HepG2 (cell line): ENCODE data around the gene NUTM2D. TPM values are rescaled to one million over a fixed set of nuclear protein-coding genes. Genes with fewer than 3 reads are reported as not detected.
A peak's percentile ranks its signal among the peaks of the same experiment; 100 is the strongest.
"Not testable (repeated sequence)": the region's sequence is repeated elsewhere in the genome, so short reads cannot be mapped to it uniquely, and the experiment has no call there.

Experiments
- CBFB ChIP-seq: sonication (generic); formaldehyde crosslinking; IDR thresholded peaks from 2 replicates; pipeline ENCODE4 v1.4.0; 2020; ENCODE audit warnings: missing genetic modification reagents
- DR1 ChIP-seq: sonication (generic); formaldehyde crosslinking; IDR thresholded peaks from 2 replicates; pipeline ENCODE4 v1.8.0; 2021; ENCODE audit warnings: mild to moderate bottlenecking, missing genetic modification reagents, inconsistent platforms
- GATAD1 ChIP-seq: IDR thresholded peaks from 2 replicates; pipeline ENCODE4 v1.6.1; 2016; ENCODE audit warnings: missing genetic modification reagents, missing compliant biosample characterization
- HCFC1 ChIP-seq: fragments of 150-350 bp; IDR thresholded peaks from 2 replicates; pipeline ENCODE4 v1.6.1; 2014; ENCODE audit warnings: low read depth, low read length
- HIVEP1 ChIP-seq: sonication (generic); formaldehyde crosslinking; IDR thresholded peaks from 2 replicates; pipeline ENCODE4 v1.4.0; 2020; ENCODE audit warnings: mild to moderate bottlenecking, missing genetic modification reagents
- HOXA5 ChIP-seq: sonication (generic); formaldehyde crosslinking; IDR thresholded peaks from 2 replicates; pipeline ENCODE4 v1.4.0; 2020; ENCODE audit warnings: missing genetic modification reagents
- PHF8 ChIP-seq: sonication (generic); formaldehyde crosslinking; IDR thresholded peaks from 2 replicates; pipeline ENCODE4 v1.5.0; 2020; ENCODE audit warnings: missing genetic modification reagents
- POLR2A ChIP-seq, 2 experiments: IDR thresholded peaks; 2 replicates each; pipeline ENCODE4 v1.6.1; 2011; ENCODE audit warnings: low read depth in 2 of 2, low read length in 2 of 2, mild to moderate bottlenecking in 1 of 2, moderate library complexity in 1 of 2; ENCODE audit not compliant: insufficient read depth in 1 of 2
- RAD21 ChIP-seq: fragments of 450-650 bp; formaldehyde crosslinking; IDR thresholded peaks from 2 replicates; pipeline ENCODE4 v1.5.0; 2020; ENCODE audit warnings: mild to moderate bottlenecking
- RXRA ChIP-seq: sonication (generic); formaldehyde crosslinking; IDR thresholded peaks from 2 replicates; pipeline ENCODE4 v1.5.1; 2020; ENCODE audit warnings: missing genetic modification reagents
- SALL1 ChIP-seq: sonication (generic); formaldehyde crosslinking; IDR thresholded peaks from 2 replicates; pipeline ENCODE4 v1.8.0; 2022; ENCODE audit warnings: mild to moderate bottlenecking, missing genetic modification reagents
- SAP130 ChIP-seq: IDR thresholded peaks from 2 replicates; pipeline ENCODE4 v1.6.1; 2016; ENCODE audit warnings: low read depth
- TAF1 ChIP-seq: sonication (generic); formaldehyde crosslinking; IDR thresholded peaks from 2 replicates; pipeline ENCODE4 v1.4.0; 2020; ENCODE audit warnings: missing genetic modification reagents
- THAP11 ChIP-seq: IDR thresholded peaks from 2 replicates; pipeline ENCODE4 v1.6.1; 2016; ENCODE audit warnings: missing biosample characterization, missing genetic modification reagents
- ZMYM4 ChIP-seq: sonication (generic); formaldehyde crosslinking; IDR thresholded peaks from 2 replicates; pipeline ENCODE4 v1.8.1; 2023; ENCODE audit warnings: mild to moderate bottlenecking, missing genetic modification reagents
- ZNF12 ChIP-seq: sonication (generic); formaldehyde crosslinking; IDR thresholded peaks from 2 replicates; pipeline ENCODE4 v1.5.0; 2020; ENCODE audit warnings: missing genetic modification reagents
- ZNF124 ChIP-seq: sonication (generic); formaldehyde crosslinking; IDR thresholded peaks from 2 replicates; pipeline ENCODE4 v1.4.0; 2020; ENCODE audit warnings: missing genetic modification reagents
- ZNF350 ChIP-seq: sonication (generic); formaldehyde crosslinking; IDR thresholded peaks from 2 replicates; pipeline ENCODE4 v1.4.0; 2020; ENCODE audit warnings: mild to moderate bottlenecking, low read depth, missing genetic modification reagents, borderline replicate concordance
- polyA plus RNA-seq, 8 experiments: library from polyadenylated mRNA; depleted of rRNA in 3 of 8; stranded (reverse) in 7 of 8; unstranded in 1 of 8; fragments of >200 nt; fragmentation: Illumina TruSeq in 4 of 8; extraction: Trizol in 4 of 8; gene quantifications; 2 replicates each; pipeline versions ENCODE4 v1.2.1 to v1.2.3, GENCODE V29; 2011 to 2016; ENCODE audit warnings: low read depth in 4 of 8, missing spikeins in 1 of 8, mixed read lengths in 1 of 8; ENCODE audit not compliant: insufficient read depth in 1 of 8
- total RNA-seq, 5 experiments: library from RNA; depleted of rRNA; stranded (reverse); fragments of >200 nt; fragmentation: Illumina TruSeq; extraction: Trizol; gene quantifications; 2 replicates each; pipeline ENCODE4 v1.2.3, GENCODE V29; 2016; ENCODE audit warnings: low read depth in 1 of 5
- TF ChIP-seq, protein P1 (sequence below): sonication (generic); formaldehyde crosslinking; IDR thresholded peaks from 2 replicates; pipeline ENCODE4 v1.5.0; 2020; ENCODE audit warnings: mild to moderate bottlenecking, missing genetic modification reagents, moderate library complexity
- TF ChIP-seq, protein P2 (sequence below), 2 experiments: sonication (generic) in 1 of 2; formaldehyde crosslinking in 1 of 2; IDR thresholded peaks; 2 replicates each; pipeline versions ENCODE4 v1.5.1 to v1.6.1; 2011 to 2020; ENCODE audit warnings: borderline replicate concordance in 1 of 2, low read depth in 1 of 2, low read length in 1 of 2, mild to moderate bottlenecking in 1 of 2, missing genetic modification reagents in 1 of 2, moderate library complexity in 1 of 2
- TF ChIP-seq, protein P3 (sequence below): sonication (generic); formaldehyde crosslinking; IDR thresholded peaks from 2 replicates; pipeline ENCODE4 v1.9.0; 2022; ENCODE audit warnings: low read depth, missing genetic modification reagents
- TF ChIP-seq, protein P4 (sequence below), 2 experiments: sonication (generic) in 1 of 2; formaldehyde crosslinking in 1 of 2; IDR thresholded peaks; 2 replicates each; pipeline versions ENCODE4 v1.4.0 to v1.6.1; 2018 to 2020; ENCODE audit warnings: missing genetic modification reagents in 2 of 2, borderline replicate concordance in 1 of 2, low read depth in 1 of 2, mild to moderate bottlenecking in 1 of 2, missing biosample characterization in 1 of 2

The NUTM2D gene
- total and polyA plus RNA-seq, 2 of the 13 experiments (the other 11 are each of a cell fraction or from before 2014, with no cell fraction given), result 2.1 to 3.3 TPM

DNA sequence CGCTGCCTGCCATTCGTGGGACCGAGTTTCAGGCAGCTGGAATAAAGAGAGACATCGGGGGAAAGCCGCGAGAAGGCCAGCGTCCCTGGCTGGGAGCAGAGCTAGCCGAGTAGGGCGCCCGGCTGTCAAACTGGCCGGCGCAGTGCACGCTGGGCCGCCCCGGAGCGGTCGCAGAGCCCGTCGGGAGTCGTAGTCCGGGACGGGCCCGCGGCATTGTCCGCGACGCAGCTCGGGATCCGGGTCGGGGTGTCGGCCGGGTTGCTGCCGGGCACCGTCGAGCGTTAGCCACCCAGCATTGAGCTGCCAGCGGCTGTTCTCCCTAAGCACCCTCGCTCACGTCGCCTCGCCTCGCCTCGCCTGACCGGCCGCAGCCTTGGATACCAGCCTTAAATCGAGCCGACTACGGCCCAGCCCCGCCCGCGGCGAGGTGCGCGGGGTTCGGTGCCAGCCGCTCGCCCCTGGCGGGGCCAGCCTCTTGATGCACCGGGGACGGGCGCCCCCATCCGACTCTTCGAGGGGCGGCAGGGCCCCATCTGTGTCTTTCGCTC, 14.8 kb upstream of the NUTM2D start (continued):
- TF ChIP-seq, protein P1, sequence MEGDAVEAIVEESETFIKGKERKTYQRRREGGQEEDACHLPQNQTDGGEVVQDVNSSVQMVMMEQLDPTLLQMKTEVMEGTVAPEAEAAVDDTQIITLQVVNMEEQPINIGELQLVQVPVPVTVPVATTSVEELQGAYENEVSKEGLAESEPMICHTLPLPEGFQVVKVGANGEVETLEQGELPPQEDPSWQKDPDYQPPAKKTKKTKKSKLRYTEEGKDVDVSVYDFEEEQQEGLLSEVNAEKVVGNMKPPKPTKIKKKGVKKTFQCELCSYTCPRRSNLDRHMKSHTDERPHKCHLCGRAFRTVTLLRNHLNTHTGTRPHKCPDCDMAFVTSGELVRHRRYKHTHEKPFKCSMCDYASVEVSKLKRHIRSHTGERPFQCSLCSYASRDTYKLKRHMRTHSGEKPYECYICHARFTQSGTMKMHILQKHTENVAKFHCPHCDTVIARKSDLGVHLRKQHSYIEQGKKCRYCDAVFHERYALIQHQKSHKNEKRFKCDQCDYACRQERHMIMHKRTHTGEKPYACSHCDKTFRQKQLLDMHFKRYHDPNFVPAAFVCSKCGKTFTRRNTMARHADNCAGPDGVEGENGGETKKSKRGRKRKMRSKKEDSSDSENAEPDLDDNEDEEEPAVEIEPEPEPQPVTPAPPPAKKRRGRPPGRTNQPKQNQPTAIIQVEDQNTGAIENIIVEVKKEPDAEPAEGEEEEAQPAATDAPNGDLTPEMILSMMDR (CRISPR knock-in tag), result peak; percentile 64
- TF ChIP-seq ZNF12 (CRISPR knock-in tag), result 0 out of 2 replicates have a peak, but pooled peaks have one; percentile 18
- peak; percentile 63; the same call in 1 of the 2 replicates for TF ChIP-seq GATAD1 (CRISPR knock-in tag)
- TF ChIP-seq DR1, result peak; percentile 44; the same call in 1 of the 2 replicates
- TF ChIP-seq, protein P2, sequence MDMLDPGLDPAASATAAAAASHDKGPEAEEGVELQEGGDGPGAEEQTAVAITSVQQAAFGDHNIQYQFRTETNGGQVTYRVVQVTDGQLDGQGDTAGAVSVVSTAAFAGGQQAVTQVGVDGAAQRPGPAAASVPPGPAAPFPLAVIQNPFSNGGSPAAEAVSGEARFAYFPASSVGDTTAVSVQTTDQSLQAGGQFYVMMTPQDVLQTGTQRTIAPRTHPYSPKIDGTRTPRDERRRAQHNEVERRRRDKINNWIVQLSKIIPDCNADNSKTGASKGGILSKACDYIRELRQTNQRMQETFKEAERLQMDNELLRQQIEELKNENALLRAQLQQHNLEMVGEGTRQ (IDR thresholded peaks at IDR 0.05; ENCODE audit: low read depth, low read length), result not testable (repeated sequence)
- TF ChIP-seq, protein P2 (CRISPR knock-in tag; IDR thresholded peaks at IDR 0.05; ENCODE audit: borderline replicate concordance), result peak; percentile 81; the same call in 1 of the 2 replicates
- TF ChIP-seq POLR2A (IDR thresholded peaks at IDR 0.05; ENCODE audit: insufficient read depth in 1 of 2, low read depth in 2 of 2, low read length in 2 of 2), result 0 out of 4 replicates have a peak, but pooled peaks of 1 of the 2 experiments have one; percentile 33
- peak; percentile 53; the same call in 1 of the 2 replicates for TF ChIP-seq TAF1 (CRISPR knock-in tag)
- 0 out of 2 replicates have a peak, but pooled peaks have one; percentile 13 for TF ChIP-seq HCFC1
- TF ChIP-seq HIVEP1, result 0 out of 2 replicates have a peak, but pooled peaks have one; percentile 11
- TF ChIP-seq, protein P3, sequence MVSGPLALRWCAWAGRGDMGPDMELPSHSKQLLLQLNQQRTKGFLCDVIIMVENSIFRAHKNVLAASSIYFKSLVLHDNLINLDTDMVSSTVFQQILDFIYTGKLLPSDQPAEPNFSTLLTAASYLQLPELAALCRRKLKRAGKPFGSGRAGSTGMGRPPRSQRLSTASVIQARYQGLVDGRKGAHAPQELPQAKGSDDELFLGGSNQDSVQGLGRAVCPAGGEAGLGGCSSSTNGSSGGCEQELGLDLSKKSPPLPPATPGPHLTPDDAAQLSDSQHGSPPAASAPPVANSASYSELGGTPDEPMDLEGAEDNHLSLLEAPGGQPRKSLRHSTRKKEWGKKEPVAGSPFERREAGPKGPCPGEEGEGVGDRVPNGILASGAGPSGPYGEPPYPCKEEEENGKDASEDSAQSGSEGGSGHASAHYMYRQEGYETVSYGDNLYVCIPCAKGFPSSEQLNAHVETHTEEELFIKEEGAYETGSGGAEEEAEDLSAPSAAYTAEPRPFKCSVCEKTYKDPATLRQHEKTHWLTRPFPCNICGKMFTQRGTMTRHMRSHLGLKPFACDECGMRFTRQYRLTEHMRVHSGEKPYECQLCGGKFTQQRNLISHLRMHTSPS (CRISPR knock-in tag), result peak; percentile 21; the same call in 1 of the 2 replicates
- 0 out of 2 replicates have a peak, but pooled peaks have one; percentile 7 for TF ChIP-seq RXRA (CRISPR knock-in tag)
- peak; percentile 63 for TF ChIP-seq PHF8 (CRISPR knock-in tag)
- 0 out of 2 replicates have a peak, but pooled peaks have one; percentile 25 for TF ChIP-seq ZNF124 (CRISPR knock-in tag)
- peak; percentile 96 for TF ChIP-seq THAP11 (CRISPR knock-in tag)
- peak; percentile 42; the same call in 1 of the 2 replicates for TF ChIP-seq CBFB (CRISPR knock-in tag)
- TF ChIP-seq, protein P4, sequence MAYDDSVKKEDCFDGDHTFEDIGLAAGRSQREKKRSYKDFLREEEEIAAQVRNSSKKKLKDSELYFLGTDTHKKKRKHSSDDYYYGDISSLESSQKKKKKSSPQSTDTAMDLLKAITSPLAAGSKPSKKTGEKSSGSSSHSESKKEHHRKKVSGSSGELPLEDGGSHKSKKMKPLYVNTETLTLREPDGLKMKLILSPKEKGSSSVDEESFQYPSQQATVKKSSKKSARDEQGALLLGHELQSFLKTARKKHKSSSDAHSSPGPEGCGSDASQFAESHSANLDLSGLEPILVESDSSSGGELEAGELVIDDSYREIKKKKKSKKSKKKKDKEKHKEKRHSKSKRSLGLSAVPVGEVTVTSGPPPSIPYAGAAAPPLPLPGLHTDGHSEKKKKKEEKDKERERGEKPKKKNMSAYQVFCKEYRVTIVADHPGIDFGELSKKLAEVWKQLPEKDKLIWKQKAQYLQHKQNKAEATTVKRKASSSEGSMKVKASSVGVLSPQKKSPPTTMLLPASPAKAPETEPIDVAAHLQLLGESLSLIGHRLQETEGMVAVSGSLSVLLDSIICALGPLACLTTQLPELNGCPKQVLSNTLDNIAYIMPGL (CRISPR knock-in tag; IDR thresholded peaks at IDR 0.05; ENCODE audit: borderline replicate concordance in 1 of 2, low read depth in 1 of 2), result peak; percentile 77 to 78
- TF ChIP-seq SAP130 (CRISPR knock-in tag), result peak; percentile 44; the same call in 1 of the 2 replicates
- TF ChIP-seq ZMYM4 (CRISPR knock-in tag), result peak; percentile 9; the same call in 1 of the 2 replicates
- TF ChIP-seq RAD21 (CRISPR knock-in tag), result peak; percentile 39; the same call in 1 of the 2 replicates
- TF ChIP-seq HOXA5 (CRISPR knock-in tag), result 0 out of 2 replicates have a peak, but pooled peaks have one; percentile 14
- peak; percentile 55; the same call in 1 of the 2 replicates for TF ChIP-seq ZNF350 (CRISPR knock-in tag)
- peak; percentile 51 for TF ChIP-seq SALL1 (CRISPR knock-in tag)
